ENCODE data around the gene SH3RF3.

SH3RF3 gene

GRCh38 chr2:109266998-109267854 lies 138.2 kb downstream of the SH3RF3 start:
- DNase-seq = no peak

GRCh38 chr2:109268916-109269315 lies 139.9 kb downstream of the SH3RF3 start:
- DNase-seq = no peak

DNA sequence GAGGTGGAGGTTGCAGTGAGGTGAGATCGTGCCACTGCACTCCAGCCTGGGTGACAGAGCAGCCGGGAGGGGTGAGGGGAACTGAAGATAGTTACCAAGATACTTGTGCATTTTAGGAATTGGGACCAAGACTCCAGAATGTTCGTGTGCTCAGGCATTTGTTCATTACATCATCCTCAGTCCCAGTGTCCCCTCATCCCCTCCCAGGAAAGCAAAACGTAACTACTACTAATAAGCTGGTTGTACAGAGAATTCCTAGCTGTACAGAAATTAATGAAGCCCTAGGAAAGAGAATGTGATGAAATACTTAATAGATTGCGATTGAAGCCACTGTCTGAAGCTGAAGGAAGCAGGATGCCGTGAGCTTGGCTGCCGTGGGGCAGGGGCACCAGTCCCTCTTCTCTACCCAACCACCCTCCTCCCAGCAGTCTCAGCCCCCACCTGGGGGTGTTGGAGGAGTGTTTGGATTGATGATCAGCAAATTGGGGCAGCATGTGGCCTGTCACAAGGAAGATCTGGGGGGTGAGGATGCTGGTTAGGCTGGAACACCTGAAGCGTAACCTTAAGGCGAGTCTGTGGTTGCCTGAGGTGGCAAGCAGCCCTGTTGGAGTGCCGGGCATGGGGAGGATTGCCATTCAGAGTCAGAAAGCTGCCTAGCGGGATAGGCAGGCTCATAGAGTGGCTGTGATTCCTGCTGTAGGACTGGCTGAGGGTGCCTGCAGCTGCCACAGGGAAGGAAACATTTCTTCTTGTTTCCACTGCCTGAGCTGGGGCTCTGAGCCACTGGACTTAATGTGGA lies 140.9 kb downstream of the SH3RF3 start:
- DNase-seq = no peak

- no peak for DNase-seq
Measured at GRCh38 chr2:109270505-109271312, 141.7 kb downstream of the SH3RF3 start.

DNA sequence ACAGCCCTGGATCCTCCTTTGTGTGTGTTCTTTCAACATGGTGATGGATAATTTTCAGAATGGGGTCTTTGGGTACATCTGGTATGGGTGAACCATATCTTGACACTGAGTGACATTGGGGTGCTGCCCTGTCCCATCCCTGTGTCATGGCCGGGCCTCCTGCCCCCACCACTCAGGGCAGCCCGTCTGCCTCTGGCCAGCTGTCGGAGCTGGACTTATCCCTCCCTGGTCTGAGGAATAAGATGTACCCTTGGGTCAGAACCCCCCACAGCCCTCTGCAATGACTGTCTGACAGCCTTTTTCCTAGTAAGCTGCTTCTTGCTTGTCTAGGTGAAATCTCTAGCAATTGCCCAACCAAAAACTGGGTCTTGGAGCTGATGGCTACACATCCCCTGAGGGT lies 142.9 kb downstream of the SH3RF3 start:
- no peak for DNase-seq

DNA sequence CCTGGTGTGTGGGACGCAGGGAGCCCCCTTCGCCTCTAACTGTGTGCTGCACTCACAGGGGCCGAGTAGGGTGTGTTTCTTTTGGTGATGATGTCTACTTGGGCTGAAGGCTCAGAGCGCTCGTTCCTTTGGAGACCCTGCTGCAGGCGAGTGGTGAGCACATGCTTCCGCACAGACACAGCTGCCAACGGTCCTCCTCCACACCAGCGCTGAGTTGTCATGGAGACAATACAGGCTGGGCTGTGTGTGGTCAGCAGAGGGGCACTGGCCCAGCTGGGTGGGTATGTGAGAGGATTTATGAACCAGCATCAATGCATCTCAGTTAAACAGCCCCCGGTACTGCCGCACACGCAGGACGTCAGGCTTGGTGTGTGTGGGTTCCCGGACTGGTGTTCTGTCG lies 143.5 kb downstream of the SH3RF3 start:
- no peak for DNase-seq

GRCh38 chr2:109275120-109276012 lies 146.4 kb downstream of the SH3RF3 start:
- DNase-seq = peak; percentile 86

DNA sequence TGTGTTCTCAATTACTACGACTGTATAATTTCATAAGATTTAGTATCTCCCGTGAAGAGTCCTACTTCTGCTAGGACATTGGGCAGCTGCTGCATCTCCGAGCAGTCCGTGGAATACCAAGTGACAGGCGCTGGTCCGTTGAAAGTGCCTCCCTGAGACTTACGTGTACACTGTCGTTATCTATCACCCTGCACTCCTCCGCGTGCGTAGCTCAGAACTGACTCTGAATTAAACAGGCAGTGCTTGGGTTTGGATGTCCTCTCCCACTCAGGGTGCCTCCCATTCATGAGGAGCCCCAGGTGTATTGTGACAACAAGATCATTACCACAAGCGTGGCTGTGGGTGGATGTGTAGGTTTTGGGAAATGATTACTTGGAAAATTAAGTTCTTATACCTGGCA lies 148.4 kb downstream of the SH3RF3 start:
- DNase-seq = no peak

DNA sequence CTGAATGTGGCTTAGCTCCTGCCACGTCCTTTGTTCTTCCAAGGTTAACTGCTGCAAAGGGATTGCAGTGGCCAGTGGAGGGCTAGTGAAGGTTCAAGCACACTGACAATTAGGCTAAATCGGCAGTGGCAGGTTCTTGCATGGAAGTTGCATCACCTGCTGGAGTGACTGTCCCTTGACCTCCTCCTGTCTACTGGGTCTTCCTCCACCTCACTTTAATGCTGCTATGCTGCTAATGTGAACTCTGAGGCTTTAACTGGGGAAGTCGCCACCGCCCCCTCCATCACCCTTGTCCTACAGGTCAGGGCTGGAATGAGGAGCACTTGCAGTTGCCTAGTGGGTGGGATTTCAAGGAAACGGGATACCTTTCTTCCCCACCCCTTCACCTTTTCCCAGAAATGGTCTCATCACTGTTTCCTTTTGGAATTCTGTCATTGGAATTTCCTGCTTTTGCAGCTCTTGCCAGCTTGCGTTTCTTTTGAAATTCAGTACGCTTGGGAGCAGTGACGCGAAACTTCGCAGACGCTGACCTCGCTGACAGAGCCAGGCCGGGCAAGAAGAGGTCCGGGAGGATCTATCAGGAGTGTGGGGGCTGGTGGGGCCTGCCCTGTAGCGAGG lies 150.3 kb downstream of the SH3RF3 start:
- DNase-seq = no peak

DNA sequence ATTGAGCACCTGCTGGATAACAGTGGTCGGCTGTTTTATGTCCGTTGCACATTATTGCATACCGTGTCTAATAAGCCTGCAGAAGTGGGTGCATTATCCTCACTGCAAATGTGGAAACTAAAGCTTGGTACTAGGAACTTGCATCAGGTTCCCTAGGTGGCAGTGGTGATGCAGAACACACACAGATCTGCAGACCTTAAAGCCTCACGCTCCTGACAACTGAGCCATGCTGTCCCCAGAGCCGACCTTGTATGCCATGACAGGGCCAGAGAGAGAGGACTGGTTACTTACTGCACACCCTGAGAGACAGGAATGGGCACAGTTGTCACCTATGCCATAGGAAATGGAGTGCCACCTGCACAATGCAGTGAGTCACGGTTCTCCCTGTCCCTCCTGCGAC lies 151.8 kb downstream of the SH3RF3 start:
- DNase-seq = no peak

DNA sequence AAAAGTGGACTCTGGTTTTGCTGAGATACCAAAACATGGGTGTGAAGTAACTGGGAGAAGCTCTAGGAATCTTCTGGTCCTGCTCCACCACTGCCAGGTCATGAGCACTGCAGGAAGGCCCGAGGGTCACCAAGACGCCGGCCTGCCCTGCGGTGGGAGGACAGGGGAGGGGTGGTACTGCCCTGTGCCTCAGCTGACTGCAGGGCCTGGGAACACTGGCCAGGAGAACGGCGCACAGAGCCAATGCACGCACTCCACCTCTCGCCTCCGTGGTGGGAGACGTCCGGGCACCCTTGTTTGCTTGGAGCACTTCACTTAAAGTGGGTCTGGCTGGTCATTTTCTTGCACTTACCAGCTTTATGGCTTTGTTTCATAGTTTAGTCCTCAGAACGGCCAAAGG lies 153.4 kb downstream of the SH3RF3 start:
- no peak for DNase-seq

- DNase-seq = no peak
Measured at GRCh38 chr2:109282865-109283264, 153.9 kb downstream of the SH3RF3 start.

DNA sequence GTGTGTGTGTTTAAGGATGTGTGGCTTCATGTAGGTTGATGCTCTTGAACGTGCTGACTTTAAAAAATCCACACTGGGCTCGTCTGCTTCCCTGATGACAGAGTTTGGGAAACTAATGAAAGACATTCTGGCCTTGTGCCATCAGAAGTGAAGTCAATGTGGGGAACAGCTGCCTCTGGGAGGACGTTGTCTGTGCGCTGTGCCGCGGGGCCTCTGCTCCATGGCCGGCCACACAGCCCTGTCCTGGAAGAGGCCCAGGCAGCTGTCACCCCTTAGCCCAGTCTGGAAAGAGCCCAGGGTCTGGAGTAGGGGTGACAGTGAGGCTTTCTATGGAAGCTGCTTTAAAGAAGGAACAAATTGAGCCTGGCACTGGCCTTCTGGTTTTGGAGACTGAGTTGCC lies 155.8 kb downstream of the SH3RF3 start:
- no peak for DNase-seq

- DNase-seq = no peak
Measured at GRCh38 chr2:109285244-109285651, 156.2 kb downstream of the SH3RF3 start.

GRCh38 chr2:109287413-109287812 lies 158.4 kb downstream of the SH3RF3 start:
- no peak for DNase-seq

DNA sequence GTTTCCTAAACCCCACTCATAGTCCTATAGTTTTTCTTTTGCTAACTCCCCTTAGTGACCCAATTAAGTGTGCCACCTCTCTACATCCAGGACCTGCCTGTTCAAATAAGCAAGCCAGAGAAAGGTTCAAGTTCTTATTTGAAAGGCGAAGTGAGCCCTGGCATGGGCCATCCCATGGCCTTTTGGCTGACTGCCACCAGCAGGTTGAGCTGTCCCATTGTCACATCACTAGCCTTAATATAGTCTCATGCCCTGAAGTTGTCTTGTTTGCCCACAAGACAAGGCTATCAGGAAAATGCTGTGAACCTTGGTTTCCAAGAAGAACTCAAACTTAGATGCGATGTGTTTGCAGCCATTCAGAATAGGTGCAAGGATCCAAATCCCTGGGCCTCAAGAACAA lies 158.8 kb downstream of the SH3RF3 start:
- no peak for DNase-seq

- DNase-seq = no peak
Measured at GRCh38 chr2:109288544-109289368, 159.8 kb downstream of the SH3RF3 start.

GRCh38 chr2:109289504-109290222 lies 160.7 kb downstream of the SH3RF3 start:
- DNase-seq = no peak

GRCh38 chr2:109290887-109291643 lies 162.1 kb downstream of the SH3RF3 start:
- peak; percentile 48 for DNase-seq
